Peyer's patch (tissue), 4 donors: ENCODE data around the gene ARFIP1. TPM values are rescaled to one million over a fixed set of nuclear protein-coding genes. Genes with fewer than 3 reads are reported as not detected.
"Not testable (repeated sequence)": the region's sequence is repeated elsewhere in the genome, so short reads cannot be mapped to it uniquely, and the experiment has no call there.

Experiments
- DNase-seq, 3 donors: peaks; one replicate each; pipeline ENCODE4 v3.0.0-alpha.2; 2017 to 2019
- H3K27ac ChIP-seq, 4 donors: fragments of 200-600 bp; sonication (generic); one replicate each; pipeline ENCODE4 v1.5.1; 2016 to 2019
- H3K27me3 ChIP-seq, 2 donors: fragments of 200-600 bp; sonication (generic); one replicate each; pipeline ENCODE4 v1.5.1; 2019
- H3K36me3 ChIP-seq, 3 donors: fragments of 200-600 bp; sonication (generic); one replicate each; pipeline ENCODE4 v1.5.1; 2016 to 2019
- H3K4me1 ChIP-seq, 4 donors: fragments of 200-600 bp; sonication (generic); one replicate each; pipeline ENCODE4 v1.5.1; 2016 to 2019
- H3K4me3 ChIP-seq, 4 donors: fragments of 200-600 bp; sonication (generic); 1 replicate in 3 of 4; 2 replicates in 1 of 4; pipeline ENCODE4 v1.5.1; 2016 to 2019; ENCODE audit warnings: mild to moderate bottlenecking in 1 of 4
- H3K9me3 ChIP-seq, 4 donors: fragments of 200-600 bp; sonication (generic); one replicate each; pipeline ENCODE4 v1.5.1; 2016 to 2019; ENCODE audit warnings: mild to moderate bottlenecking in 1 of 4
- CTCF ChIP-seq, 6 experiments: fragments of 450-650 bp in 4 of 6; fragments of 200-600 bp in 2 of 6; sonication (generic) in 1 of 6; IDR thresholded peaks; one replicate each; pipeline ENCODE4 v1.5.1; 2017 to 2019; ENCODE audit warnings: antibody characterized with exemption in 6 of 6, mild to moderate bottlenecking in 3 of 6, moderate library complexity in 1 of 6
- POLR2A ChIP-seq, 2 donors: fragments of 450-650 bp; IDR thresholded peaks; one replicate each; pipeline ENCODE4 v1.5.1; 2017; ENCODE audit warnings: antibody characterized with exemption in 2 of 2, mild to moderate bottlenecking in 2 of 2, moderate library complexity in 2 of 2
- total RNA-seq, 4 donors: library from RNA; depleted of rRNA; stranded (reverse); fragments of >200 nt; gene quantifications; one replicate each; pipeline ENCODE4 v1.1.0, GENCODE V29; 2016

The ARFIP1 gene
- total RNA-seq, 4 donors from 2014 or later: 24.5 to 44.6 (median 36.3) TPM

- Histone ChIP-seq H3K4me3 (no peak overlapping the region), H3K27me3 (no peaks in the 10 kb centered on the region), H3K27ac (no peak overlapping the region), H3K9me3 (no peaks in the 10 kb centered on the region), H3K4me1 (peaks cover 0 to 9% (median 0%) of the 10 kb centered on the region in 4 donors), H3K36me3 (no peaks in the 10 kb centered on the region)
- TF ChIP-seq CTCF (IDR thresholded peaks at IDR 0.05) (no peak), POLR2A (IDR thresholded peaks at IDR 0.05) (no peak)
- DNase-seq: no peak
These were observed 43.8 kb upstream of the ARFIP1 start for GRCh38 chr4:152735906-152736305.

- Histone ChIP-seq H3K4me3 (no peak overlapping the region), H3K9me3 (no peaks in the 10 kb centered on the region), H3K27me3 (no peaks in the 10 kb centered on the region), H3K4me1 (peaks cover 0 to 9% (median 0%) of the 10 kb centered on the region in 4 donors), H3K27ac (no peak overlapping the region), H3K36me3 (no peaks in the 10 kb centered on the region)
- DNase-seq: no peak
- TF ChIP-seq POLR2A (IDR thresholded peaks at IDR 0.05): no peak
- no peak for TF ChIP-seq CTCF (IDR thresholded peaks at IDR 0.05)
These were observed 40.9 kb upstream of the ARFIP1 start for GRCh38 chr4:152738827-152739226.

- no peak for DNase-seq
These were observed 32.3 kb upstream of the ARFIP1 start for GRCh38 chr4:152747444-152747843.

GRCh38 chr4:152748619-152749018 lies 31.1 kb upstream of the ARFIP1 start:
- Histone ChIP-seq H3K27me3 (no peaks in the 10 kb centered on the region), H3K36me3 (no peaks in the 10 kb centered on the region), H3K4me3 (no peak overlapping the region), H3K4me1 (no peaks in the 10 kb centered on the region), H3K27ac (no peak overlapping the region), H3K9me3 (no peaks in the 10 kb centered on the region)
- no peak for DNase-seq
- no peak for TF ChIP-seq CTCF (IDR thresholded peaks at IDR 0.05)
- no peak for TF ChIP-seq POLR2A (IDR thresholded peaks at IDR 0.05)

More at GRCh38 chr4:152747444-152747843, 32.3 kb upstream of the ARFIP1 start:
- TF ChIP-seq CTCF (IDR thresholded peaks at IDR 0.05) (no peak), POLR2A (IDR thresholded peaks at IDR 0.05) (no peak)
- no peaks in the 10 kb centered on the region for H3K9me3 ChIP-seq
- no peaks in the 10 kb centered on the region for H3K36me3 ChIP-seq
- H3K27ac ChIP-seq: no peak overlapping the region
- H3K27me3 ChIP-seq: no peaks in the 10 kb centered on the region
- no peaks in the 10 kb centered on the region for H3K4me1 ChIP-seq
- H3K4me3 ChIP-seq: no peak overlapping the region

- no peaks in the 10 kb centered on the region for H3K36me3 ChIP-seq
- H3K27ac ChIP-seq: no peak overlapping the region
- no peaks in the 10 kb centered on the region for H3K27me3 ChIP-seq
- H3K9me3 ChIP-seq: no peaks in the 10 kb centered on the region
- H3K4me3 ChIP-seq: no peak overlapping the region
- DNase-seq: no peak
- H3K4me1 ChIP-seq: no peaks in the 10 kb centered on the region
- TF ChIP-seq CTCF (IDR thresholded peaks at IDR 0.05) (no peak), POLR2A (IDR thresholded peaks at IDR 0.05) (no peak)
These were observed 16.0 kb upstream of the ARFIP1 start for GRCh38 chr4:152763796-152764195.

GRCh38 chr4:152765069-152765737 lies 14.6 kb upstream of the ARFIP1 start:
- H3K27me3 ChIP-seq, H3K36me3 ChIP-seq, DNase-seq, H3K27ac ChIP-seq, H3K4me1 ChIP-seq, H3K4me3 ChIP-seq, H3K9me3 ChIP-seq: not testable (repeated sequence)
